ENCODE data around the gene CHST13.

- no peak for TF ChIP-seq POLR2A (IDR thresholded peaks at IDR 0.05)
- TF ChIP-seq CTCF (IDR thresholded peaks at IDR 0.05): no peak
- no peak for TF ChIP-seq POLR2AphosphoS5 (IDR thresholded peaks at IDR 0.05; ENCODE audit: insufficient read depth in 1 of 2, low read depth in 1 of 2)
Observed at GRCh38 chr3:126529585-126530170, 5.7 kb downstream of the CHST13 start.
